T-helper 9 cell (primary cell): ENCODE results near the gene KAT2B.
"Not testable (repeated sequence)": the region's sequence is repeated elsewhere in the genome, so short reads cannot be mapped to it uniquely, and the experiment has no call there.

Source experiments
- DNase-seq: peaks from one replicate; pipeline ENCODE4 v3.0.0-alpha.2; 2020

Gene KAT2B

DNA sequence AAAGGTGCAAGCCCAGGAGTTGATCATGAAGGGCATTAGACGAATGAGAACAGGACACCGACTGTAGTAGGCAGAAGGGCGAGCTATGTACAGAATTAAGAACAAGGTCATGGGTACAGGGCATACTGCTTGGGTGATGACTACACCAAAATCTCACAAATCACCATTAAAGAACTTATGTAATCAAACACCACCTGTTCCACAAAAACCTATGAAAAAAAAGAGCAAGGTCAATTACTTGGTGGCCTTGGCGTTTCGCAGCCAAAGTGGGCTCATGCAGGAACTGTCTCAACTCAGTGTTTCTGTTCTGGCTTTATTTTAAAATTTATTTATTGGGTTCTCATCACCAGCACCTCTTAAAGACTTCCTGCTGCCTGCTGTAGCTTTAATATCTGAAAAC lies 2.1 kb downstream of the KAT2B start:
- DNase-seq: no peak

DNA sequence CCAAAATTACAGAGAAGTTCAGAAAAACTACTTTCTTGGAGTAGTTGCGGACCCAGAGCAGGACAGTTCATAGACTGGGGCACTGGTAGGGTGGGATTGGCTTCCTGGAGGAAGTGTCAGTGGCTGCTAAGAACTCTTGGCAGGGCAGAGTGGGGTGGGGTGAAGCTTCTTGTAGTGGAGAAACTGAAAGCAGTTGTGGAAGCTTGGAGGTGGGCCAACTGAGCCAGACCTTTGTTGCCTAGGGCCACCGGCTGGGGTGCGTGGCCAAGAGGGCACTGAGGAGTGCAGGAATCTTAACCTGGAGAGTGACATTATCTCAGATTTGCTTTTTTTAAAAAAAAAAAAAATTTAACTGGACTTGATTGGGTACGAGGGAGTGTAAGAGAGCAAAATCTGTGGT lies 3.1 kb downstream of the KAT2B start:
- DNase-seq: peak; percentile 44

DNA sequence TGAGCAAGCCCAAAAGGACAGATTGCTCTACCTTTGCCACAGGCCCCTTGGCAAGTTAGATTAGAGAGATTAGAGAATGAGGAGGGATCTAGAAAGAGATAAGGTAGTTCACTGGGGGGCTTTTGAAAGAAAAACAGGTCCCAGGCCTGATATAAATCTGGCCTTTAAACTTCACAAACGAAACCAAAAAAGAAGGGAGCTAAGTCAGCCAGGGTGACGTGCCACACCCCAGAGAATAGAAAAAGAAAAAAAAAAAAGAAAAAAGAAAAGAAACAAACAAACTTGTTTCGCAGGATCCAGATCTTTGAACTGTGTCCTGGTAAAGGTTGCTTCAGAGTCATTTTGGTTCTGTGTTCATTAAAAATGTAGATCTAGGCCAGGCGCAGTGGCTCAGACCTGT lies 3.6 kb downstream of the KAT2B start:
- no peak for DNase-seq

DNA sequence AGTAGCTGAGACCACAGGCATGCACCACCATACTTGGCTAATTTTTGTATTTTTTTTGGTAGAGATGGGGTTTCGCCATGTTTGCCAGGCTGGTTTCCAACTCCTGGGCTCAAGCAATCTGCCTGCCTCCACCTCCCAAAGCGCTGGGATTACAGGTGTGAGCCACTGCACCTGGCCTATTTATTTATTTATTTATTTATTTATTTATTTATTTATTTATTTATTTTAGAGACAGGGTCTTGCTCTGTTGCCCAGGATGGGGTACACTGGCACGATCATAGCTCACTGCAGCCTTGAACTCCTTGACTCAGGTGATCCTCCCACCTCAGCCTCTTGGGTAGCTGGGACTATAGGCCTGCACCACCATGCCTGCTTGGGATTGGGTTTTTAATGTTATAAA lies 4.9 kb downstream of the KAT2B start:
- not testable (repeated sequence) for DNase-seq

DNA sequence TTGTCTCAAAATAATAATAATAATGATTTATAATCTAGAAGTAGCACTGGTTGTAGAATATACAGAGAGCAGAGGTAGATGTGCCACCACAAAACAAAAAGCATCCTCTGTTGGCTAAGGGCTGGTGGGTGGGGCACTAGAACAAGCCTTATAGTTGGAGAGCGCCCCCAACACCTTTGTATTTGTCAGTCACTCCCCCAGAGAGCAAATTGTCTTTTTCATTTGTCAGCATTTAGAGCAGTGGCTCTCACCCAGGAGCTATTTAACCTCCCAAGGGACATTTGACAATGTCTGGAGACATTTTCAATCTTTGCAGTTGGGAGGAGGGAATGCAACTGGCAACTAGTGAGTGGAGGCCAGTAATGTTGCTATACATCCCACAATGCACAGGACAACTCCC lies 6.3 kb downstream of the KAT2B start:
- DNase-seq: no peak

DNA sequence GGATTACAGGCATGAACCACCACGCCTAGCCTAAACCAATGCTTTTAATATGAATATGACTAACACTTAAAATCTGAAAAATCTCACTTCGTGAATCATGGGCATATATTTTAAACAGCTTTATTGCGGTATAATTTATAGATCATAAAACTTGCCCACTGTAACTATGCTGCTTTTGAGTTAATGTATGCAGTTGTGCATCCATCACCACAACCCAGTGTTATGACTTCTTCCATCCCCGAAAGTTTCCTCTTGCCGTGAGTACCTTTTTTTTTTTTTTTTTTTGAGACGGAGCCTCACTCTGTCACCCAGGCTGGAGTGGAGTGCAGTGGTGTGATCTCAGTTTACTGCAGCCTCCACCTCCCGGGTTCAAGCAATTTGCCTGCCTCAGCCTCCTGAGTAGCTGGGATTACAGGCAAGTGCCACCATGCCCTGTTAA lies 7.1 kb downstream of the KAT2B start:
- DNase-seq: no peak

DNA sequence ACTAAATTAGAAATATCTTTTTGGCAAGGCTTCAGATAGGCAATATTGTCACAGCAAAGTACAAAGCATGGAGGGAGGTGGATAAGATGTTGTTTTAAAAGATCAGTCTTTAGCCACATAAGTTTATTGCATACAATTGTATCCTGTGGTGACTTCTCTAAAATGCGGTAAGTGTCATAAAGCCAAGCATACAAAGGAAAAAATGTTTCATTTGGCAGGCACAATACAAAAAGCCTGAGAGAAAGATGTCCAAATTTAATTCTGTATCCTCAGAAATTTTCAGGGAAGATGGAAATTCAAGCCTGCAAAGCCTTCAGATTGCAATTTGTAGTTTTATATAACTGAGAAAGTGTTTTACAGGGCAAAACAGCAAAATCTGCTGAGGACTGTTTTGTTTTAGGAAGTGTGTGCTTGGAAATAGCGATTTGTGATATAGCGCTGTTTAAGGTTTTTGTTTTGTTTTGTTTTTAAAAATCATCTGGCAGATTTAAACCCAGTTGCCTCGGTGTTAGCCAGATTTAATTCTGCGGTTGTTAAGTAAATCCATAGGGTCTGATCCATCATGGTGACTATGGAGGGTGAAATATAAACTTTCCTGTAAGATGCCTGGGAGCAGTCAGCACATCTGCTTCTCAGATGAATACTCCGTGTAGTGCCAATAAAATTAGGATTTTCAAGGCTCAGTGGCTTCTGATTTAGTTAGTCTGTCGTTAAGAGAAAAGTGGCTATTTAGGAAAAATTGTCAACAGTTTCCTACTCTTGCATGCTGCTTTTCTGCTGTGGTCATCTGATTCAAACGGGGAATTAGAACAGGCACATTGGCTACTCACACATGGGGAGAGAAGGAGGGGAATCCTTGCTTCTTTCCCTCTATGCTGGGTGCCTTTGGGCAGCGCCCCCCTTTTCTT lies 8.0 kb downstream of the KAT2B start:
- DNase-seq: no peak

DNA sequence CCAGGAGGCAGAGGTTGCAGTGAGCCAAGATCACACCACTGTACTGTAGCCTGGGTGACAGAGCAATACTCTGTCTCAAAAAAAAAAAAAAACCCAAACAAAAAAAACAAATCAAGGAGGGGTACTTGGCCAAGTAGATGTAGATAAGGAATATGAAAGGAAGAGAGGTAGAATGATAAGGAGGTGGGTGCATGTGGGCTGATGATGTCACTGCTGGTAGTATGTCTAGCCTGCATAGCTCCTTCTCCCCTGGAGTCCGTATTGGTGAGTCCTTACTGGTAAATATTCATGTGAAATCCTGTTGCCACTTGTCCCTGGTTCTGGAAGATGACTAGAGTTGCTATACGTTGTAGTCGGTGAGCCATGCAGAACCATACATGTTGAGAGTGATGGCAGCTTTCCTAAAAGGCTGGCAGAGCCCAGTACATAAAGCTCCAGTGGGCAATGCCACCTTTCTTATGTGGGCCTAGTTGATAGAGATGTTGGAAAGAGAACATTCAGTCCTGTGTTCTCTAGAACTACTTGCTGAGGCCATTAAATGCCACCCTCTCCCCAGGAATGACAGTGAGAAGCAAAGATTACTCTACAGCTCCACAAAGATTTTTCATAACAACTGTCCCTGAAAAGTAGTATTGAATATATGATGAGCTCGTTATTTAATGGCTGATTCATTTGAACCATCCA lies 11.0 kb downstream of the KAT2B start:
- no peak for DNase-seq

DNA sequence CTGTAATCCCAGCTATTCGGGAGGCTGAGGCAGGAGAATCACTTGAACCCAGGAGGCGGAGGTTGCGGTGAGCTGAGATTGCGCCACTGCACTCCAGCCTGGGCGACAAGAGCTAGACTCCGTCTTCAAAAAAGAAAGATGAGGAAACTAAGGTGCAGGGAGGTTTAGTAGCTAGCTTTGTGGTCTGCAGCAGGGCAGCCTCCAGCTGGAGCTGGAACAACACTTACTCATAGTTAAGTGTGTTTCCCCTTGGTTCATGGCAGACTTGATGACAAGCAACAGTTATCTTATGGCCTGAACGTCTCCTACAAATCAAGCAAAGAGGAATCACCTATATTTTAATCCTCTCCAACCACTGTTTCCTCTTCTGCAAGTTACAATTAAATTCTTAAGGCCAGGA lies 12.6 kb downstream of the KAT2B start:
- no peak for DNase-seq

DNA sequence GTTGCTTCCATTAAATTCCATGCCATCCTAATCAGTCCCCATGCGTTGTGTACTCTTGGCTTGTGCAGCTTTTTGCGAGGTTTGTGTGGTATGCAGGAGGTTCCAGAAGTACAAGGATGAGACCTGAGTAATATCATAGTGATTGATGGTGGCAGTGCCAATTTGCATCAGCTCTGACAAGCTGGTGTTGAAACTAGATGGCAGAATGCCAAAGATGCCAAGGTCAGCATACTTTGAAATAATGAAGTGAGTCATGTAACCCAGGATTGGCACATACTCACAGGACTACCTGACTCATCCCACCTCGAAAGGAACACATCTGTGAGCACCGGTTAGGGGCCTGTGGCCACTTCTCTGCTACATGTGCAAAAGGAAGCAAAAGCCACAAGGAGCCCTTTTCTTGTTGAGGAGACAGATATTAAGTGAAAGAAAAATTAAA lies 14.3 kb downstream of the KAT2B start:
- peak; percentile 44 for DNase-seq

DNA sequence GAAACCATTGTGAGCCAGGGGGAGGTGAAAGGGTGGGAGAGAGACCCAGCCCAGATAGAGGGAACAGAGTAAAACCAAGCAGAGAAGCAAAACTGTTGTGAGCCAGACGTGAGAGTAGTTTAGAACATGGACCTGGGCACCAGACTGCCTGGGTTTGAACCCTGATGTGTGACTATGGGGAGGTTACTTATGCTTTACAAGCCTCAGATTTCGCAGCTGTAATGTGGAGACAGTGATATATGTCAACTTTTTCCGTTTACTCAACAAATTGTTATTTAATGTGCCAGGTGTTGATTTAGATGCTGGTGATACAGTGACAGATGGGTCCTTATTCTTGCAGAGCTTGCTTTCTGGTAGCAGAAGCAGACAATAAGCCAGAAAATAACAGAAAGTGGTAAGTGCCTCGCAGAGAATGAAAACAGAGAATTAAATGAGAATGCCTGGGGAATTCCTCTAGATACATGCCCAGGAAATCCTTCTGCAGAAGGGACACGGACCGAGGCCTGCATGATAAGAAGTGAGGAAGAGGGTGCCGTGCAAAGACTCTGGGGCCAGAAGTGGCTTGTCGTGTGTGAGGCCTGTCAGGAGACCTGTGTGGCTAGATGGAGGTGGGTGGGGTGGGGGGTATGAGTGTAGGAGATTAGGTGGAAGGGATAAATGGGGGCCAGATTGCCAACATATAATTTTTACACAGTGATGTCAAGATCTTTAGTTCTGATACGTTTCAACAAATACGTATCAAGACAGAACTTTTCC lies 15.0 kb downstream of the KAT2B start:
- DNase-seq: no peak

DNA sequence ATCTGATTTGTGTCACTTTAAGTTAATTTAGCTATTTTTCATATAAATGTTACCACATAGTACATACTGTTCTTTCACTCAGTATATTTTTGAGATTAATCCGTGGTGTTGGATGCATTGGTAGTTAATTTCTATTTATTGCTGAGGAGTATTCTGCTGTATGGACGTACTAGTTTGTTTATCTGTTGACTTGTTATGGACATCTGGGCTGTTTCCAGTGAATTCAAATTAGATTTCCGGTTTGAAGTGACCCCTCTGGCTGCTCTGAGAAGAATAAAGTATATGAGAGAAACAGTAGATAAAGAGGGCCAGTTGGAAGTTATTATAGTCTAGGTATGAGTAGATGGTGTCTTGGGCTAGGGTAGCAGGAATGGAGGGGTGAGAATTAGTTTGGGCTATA lies 15.6 kb downstream of the KAT2B start:
- no peak for DNase-seq

DNA sequence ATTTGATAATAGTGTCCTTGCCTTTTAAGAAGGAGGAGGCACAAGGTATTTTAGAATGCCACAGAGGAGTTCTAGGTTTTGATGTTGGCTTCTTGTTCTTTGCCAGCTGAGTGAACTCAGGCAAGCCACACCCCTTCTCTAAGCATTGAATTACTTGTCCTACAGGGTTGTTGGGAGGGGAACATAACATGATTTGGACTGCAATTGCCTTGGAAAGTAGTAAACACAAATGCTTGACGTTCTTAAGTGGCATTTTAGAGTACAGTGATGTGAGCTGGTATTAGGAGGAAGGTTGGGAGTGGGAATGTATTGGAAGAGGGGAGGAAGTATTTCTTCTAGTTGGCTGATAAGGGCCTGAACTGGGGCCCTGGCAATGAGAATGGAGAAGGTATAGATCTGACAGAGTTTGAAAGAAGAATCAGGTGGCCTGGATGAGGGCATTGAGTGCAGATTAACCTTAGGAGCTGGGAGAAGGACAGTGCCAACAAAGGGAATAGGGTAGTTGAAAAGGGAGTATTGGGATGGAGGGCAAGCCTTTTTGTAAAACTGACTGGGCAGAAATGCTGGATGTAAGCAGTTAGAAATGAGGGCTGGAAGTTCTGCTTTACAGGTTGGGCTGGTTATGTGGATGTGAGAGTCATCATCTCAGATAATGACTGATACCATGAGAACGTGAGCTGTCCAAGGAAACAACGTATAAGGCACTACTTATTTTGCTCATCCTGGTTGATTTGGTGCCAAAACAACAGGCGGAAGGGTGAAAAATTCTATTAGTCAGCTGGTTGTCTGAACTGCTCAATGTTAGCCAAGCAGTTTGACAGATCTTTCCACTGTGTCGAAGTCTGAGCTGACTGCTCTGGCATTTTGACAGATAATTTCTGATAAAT lies 16.7 kb downstream of the KAT2B start:
- DNase-seq: no peak

DNA sequence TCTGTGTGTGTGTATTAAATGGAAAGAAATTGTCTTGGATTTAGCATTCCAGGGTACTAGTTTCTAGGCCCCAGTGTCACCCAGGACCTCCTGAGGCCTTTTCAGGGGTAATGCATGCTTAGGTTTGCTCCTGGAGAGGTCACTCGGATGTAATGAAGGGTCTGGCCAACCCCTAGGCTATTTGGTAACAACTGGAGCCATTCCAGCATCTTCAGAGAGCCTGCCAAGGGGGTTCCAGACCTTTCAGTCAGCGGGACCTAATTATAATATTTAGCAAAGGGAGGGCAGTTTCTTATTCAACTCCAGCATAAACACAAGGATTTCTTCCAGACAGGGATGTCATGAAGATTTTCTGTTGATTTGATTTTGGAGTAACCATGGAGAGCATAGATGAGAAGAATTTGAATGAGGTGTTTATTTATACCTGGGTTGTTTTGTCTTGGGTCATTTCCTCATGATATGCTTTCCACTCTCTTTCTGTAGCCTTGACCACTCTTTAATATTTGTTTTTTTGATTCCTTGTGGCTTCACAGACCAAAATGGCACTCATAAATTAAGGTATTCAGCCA lies 17.4 kb downstream of the KAT2B start:
- no peak for DNase-seq

DNA sequence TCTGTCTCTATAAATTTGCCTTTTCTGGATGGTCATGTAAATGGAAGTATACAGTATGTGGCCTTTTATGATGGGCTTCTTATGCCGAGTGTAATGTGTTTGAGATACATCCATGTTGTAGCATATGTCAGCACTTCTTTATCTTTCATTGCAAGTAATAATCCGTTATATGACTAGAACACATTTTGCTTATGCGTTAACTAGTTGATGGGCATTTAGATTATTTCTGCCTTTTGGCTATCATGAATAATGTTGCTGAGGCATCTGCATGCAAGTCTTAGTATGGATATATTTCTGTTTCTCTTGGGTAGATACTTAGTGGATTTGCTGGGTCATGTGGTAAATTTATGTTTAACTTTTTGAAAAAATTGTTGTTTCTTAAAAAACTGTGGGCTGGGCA lies 19.7 kb downstream of the KAT2B start:
- DNase-seq: no peak

DNA sequence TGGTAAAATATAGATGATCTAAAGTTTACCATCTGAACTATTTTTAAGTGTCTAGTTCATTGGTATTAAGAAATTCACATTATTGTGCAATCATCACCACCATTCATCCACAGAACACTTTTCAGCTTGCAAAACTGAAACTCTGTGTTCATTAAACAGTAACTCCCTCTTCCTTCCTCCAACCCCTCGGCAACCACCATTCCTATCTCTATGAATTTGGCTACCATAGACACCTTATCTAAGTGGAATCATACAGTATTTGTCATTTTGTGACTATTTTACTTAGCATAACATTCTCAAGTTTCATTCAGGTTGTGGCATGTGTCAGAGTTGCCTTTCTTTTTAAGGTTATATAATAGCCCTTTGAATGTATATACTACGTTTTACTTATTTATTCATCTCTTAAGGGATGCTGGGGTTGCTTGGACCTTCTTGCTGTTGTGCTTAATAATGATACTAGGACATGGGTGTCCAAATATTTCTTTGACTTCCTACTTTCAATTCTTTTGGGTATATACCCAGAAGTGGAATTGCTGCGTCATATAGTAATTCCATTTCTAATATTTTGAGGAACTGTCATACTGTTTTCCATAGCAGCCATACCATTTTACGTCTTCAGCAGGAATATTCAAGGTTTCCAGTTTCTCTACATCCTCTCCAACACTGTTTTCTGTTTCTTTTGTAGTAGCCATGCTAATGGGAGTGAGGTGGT lies 20.9 kb downstream of the KAT2B start:
- no peak for DNase-seq

DNA sequence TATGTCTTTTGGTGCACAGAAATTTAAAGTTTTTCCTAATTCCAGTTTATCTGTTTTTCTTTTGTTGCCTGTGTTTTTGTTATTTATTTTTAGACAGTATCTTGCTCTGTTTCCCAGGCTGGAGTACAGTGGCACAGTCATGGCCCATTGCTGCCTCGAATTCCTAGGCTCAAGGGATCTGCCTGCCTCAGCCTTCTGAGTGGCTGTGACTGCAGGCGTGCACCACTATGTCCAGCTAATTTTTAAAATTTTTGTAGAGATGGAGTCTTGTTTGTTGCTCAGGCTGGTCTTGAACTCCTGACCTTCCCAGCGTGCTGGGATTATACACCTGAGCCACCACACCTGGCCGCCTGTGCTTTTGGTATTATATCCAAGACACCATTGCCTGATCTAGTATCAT lies 22.8 kb downstream of the KAT2B start:
- DNase-seq: no peak

DNA sequence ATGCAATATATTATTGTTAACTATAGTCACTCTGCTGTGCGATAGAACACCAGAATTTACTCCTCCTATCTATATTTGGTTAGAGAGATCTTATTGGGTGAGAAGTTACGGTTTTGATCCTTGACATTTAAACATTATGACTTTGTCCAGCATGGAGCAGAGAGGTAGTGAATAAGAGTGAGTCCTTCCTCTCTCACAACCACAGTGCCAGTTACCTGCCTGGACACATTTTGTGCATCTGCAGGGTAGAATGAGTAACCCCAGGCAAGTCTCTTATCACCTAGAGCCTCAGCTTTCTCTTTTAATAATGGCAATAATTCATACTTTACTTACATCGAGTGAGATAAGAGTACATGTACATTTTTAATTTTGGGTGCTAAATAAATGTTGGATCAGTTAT lies 24.1 kb downstream of the KAT2B start:
- DNase-seq: no peak

DNA sequence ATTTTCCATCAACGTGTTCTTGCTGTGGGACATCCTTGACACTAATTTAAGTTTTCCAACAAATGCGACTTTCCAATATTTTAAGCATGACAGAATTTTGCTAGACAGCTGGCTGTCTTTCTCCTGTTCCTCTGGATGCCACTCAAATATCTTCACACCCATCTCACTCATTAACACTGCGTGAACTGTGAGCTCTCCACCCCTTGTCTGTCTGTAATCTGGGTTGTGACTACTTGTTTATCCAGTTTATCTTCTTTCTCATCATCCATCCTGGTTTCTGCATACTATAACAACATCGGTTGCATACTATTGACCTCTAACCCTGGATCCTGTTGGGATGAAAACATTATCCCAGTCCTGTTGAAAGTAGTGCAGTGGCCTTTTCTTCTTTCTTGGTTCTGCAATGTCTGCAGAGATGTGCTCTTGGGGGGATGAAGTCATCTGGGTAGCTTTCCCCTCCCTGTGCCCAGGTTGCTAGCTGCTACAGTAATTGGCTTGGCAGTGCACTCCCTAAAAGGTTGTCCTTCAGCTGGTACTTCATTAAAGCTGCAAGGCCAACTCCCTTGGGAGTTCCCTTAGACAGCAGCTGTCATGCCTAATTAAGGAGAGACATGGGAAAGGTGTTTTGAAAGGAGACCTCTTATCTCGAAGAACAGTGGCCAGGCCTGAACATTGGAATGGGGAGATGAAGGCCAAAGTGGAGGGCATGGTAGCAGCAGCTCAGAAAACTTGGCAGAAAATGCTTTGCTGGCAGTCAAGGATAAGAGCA lies 24.7 kb downstream of the KAT2B start:
- no peak for DNase-seq

DNA sequence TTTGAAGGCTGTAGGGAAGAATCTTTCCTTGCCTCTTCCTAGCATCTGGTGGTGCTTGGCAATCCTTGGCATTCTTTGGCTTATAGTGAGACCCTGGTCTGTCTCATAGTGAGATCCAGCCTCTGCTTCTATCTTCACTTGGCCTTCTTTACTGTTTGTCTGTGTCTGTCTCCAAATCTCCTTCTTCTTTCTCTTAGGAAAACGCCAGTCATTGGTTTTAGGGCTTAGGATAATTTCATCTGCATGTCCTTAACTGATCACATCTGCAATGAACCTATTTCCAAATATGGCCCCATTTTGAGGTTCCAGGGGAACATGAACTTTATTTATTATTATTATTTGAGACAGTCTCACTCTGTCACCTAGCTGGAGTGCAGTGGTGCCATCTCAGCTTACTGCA lies 25.8 kb downstream of the KAT2B start:
- DNase-seq: no peak
